ENCODE measurements around the gene SLC36A2.
A peak's percentile ranks its signal among the peaks of the same experiment; 100 is the strongest.

- TF ChIP-seq, protein P1, sequence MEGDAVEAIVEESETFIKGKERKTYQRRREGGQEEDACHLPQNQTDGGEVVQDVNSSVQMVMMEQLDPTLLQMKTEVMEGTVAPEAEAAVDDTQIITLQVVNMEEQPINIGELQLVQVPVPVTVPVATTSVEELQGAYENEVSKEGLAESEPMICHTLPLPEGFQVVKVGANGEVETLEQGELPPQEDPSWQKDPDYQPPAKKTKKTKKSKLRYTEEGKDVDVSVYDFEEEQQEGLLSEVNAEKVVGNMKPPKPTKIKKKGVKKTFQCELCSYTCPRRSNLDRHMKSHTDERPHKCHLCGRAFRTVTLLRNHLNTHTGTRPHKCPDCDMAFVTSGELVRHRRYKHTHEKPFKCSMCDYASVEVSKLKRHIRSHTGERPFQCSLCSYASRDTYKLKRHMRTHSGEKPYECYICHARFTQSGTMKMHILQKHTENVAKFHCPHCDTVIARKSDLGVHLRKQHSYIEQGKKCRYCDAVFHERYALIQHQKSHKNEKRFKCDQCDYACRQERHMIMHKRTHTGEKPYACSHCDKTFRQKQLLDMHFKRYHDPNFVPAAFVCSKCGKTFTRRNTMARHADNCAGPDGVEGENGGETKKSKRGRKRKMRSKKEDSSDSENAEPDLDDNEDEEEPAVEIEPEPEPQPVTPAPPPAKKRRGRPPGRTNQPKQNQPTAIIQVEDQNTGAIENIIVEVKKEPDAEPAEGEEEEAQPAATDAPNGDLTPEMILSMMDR (conservative IDR thresholded peaks at IDR 0.05; ENCODE audit: low read depth, low read length): peak; percentile 57
- no peak for TF ChIP-seq EZH2 (IDR thresholded peaks at IDR 0.05; ENCODE audit: borderline replicate concordance, low read depth, low read length, poor library complexity, severe bottlenecking)
Observed at GRCh38 chr5:151284392-151284967, 62.9 kb downstream of the SLC36A2 start.

Measured in A673 (cell line).